Memory B cell (primary cell): ENCODE data around the gene SPATA24.
"Not testable (repeated sequence)": the region's sequence is repeated elsewhere in the genome, so short reads cannot be mapped to it uniquely, and the experiment has no call there.

Experiments used
- ATAC-seq: fragments of 150-1000 bp; cut with Tn5 transposase; 2 replicates; pipeline ENCODE4 v1.10.0; 2021; ENCODE audit warnings: low read depth, mild to moderate bottlenecking, moderate library complexity
- DNase-seq, 2 donors: peaks; one replicate each; pipeline ENCODE4 v3.0.0; 2022; ENCODE audit warnings: low spot score in 2 of 2
- H3K27ac Mint-ChIP-seq: one replicate; pipeline ENCODE4 v1.8.0; 2022; ENCODE audit warnings: mild to moderate bottlenecking, moderate library complexity, mixed read lengths
- H3K27me3 Mint-ChIP-seq: one replicate; pipeline ENCODE4 v1.8.0; 2022; ENCODE audit warnings: mixed read lengths
- H3K36me3 Mint-ChIP-seq: one replicate; pipeline ENCODE4 v1.8.0; 2022; ENCODE audit warnings: mild to moderate bottlenecking, mixed read lengths
- H3K4me1 Mint-ChIP-seq: one replicate; pipeline ENCODE4 v1.8.0; 2022; ENCODE audit warnings: mixed read lengths
- H3K4me3 Mint-ChIP-seq: one replicate; pipeline ENCODE4 v1.8.0; 2022; ENCODE audit warnings: mild to moderate bottlenecking, moderate library complexity, mixed read lengths
- H3K9me3 Mint-ChIP-seq: one replicate; pipeline ENCODE4 v1.8.0; 2022; ENCODE audit warnings: mixed read lengths

Gene SPATA24

GRCh38 chr5:139410121-139410992 is 6.5 kb upstream of the SPATA24 start:
- Mint-ChIP-seq H3K4me3 (no peak overlapping the region), H3K27me3 (no peaks in the 10 kb centered on the region), H3K4me1 (peaks cover 11% of the 10 kb centered on the region), H3K27ac (no peak overlapping the region), H3K36me3 (no peaks in the 10 kb centered on the region), H3K9me3 (no peaks in the 10 kb centered on the region)
- ATAC-seq = no peak
- DNase-seq = no peak

- H3K36me3 Mint-ChIP-seq, H3K27ac Mint-ChIP-seq, H3K9me3 Mint-ChIP-seq, H3K27me3 Mint-ChIP-seq, ATAC-seq, H3K4me3 Mint-ChIP-seq, DNase-seq: not testable (repeated sequence)
- peaks cover 15% of the 10 kb centered on the region for H3K4me1 Mint-ChIP-seq
Observed at GRCh38 chr5:139409116-139409515, 5.2 kb upstream of the SPATA24 start.

- DNase-seq (no peak), ATAC-seq (no peak)
- Mint-ChIP-seq H3K4me3 (no peak overlapping the region), H3K27ac (peak overlapping the region; percentile 82), H3K4me1 (peaks cover 20% of the 10 kb centered on the region), H3K36me3 (no peaks in the 10 kb centered on the region), H3K9me3 (no peaks in the 10 kb centered on the region), H3K27me3 (no peaks in the 10 kb centered on the region)
Observed at GRCh38 chr5:139408191-139408590, 4.3 kb upstream of the SPATA24 start.

GRCh38 chr5:139407517-139407916 is 3.6 kb upstream of the SPATA24 start:
- ATAC-seq (peak; percentile 59), DNase-seq (no peak)
- H3K27me3 Mint-ChIP-seq = no peaks in the 10 kb centered on the region
- H3K36me3 Mint-ChIP-seq = no peaks in the 10 kb centered on the region
- H3K4me3 Mint-ChIP-seq = peak overlapping the region; percentile 2
- H3K4me1 Mint-ChIP-seq = peaks cover 27% of the 10 kb centered on the region
- H3K9me3 Mint-ChIP-seq = no peaks in the 10 kb centered on the region
- peak overlapping the region; percentile 82 for H3K27ac Mint-ChIP-seq

GRCh38 chr5:139406963-139407362 is 3.1 kb upstream of the SPATA24 start:
- no peaks in the 10 kb centered on the region for H3K9me3 Mint-ChIP-seq
- no peaks in the 10 kb centered on the region for H3K27me3 Mint-ChIP-seq
- no peaks in the 10 kb centered on the region for H3K36me3 Mint-ChIP-seq
- H3K4me3 Mint-ChIP-seq = no peak overlapping the region
- peak overlapping the region; percentile 82 for H3K27ac Mint-ChIP-seq
- peaks cover 28% of the 10 kb centered on the region for H3K4me1 Mint-ChIP-seq
- ATAC-seq (no peak), DNase-seq (no peak)

- DNase-seq (no peak), ATAC-seq (no peak)
- H3K27me3 Mint-ChIP-seq = no peaks in the 10 kb centered on the region
- no peaks in the 10 kb centered on the region for H3K9me3 Mint-ChIP-seq
- peaks cover 30% of the 10 kb centered on the region for H3K4me1 Mint-ChIP-seq
- peak overlapping the region; percentile 96 for H3K4me3 Mint-ChIP-seq
- peaks cover 1% of the 10 kb centered on the region for H3K36me3 Mint-ChIP-seq
- H3K27ac Mint-ChIP-seq = peak overlapping the region; percentile 97
Observed at GRCh38 chr5:139404484-139404840, 573 bp upstream of the SPATA24 start.

- DNase-seq (no peak), ATAC-seq (no peak)
- Mint-ChIP-seq H3K4me1 (peaks cover 33% of the 10 kb centered on the region), H3K36me3 (peaks cover 4% of the 10 kb centered on the region), H3K9me3 (no peaks in the 10 kb centered on the region), H3K27me3 (no peaks in the 10 kb centered on the region), H3K4me3 (peak overlapping the region; percentile 96), H3K27ac (peak overlapping the region; percentile 97)
Observed at GRCh38 chr5:139403418-139403786, 487 bp downstream of the SPATA24 start.

- Mint-ChIP-seq H3K36me3 (peaks cover 4% of the 10 kb centered on the region), H3K4me1 (peaks cover 29% of the 10 kb centered on the region), H3K27ac (peak overlapping the region; percentile 97), H3K9me3 (no peaks in the 10 kb centered on the region), H3K4me3 (peak overlapping the region; percentile 96), H3K27me3 (no peaks in the 10 kb centered on the region)
- ATAC-seq = no peak
- no peak for DNase-seq
Observed at GRCh38 chr5:139402561-139403158, 1.2 kb downstream of the SPATA24 start.

GRCh38 chr5:139401546-139401945 is 2.3 kb downstream of the SPATA24 start:
- Mint-ChIP-seq H3K27me3 (no peaks in the 10 kb centered on the region), H3K9me3 (no peaks in the 10 kb centered on the region), H3K4me3 (no peak overlapping the region), H3K4me1 (peaks cover 25% of the 10 kb centered on the region), H3K36me3 (peaks cover 6% of the 10 kb centered on the region), H3K27ac (no peak overlapping the region)
- ATAC-seq (no peak), DNase-seq (no peak)

- Mint-ChIP-seq H3K27ac (no peak overlapping the region), H3K36me3 (peaks cover 6% of the 10 kb centered on the region), H3K4me3 (no peak overlapping the region), H3K9me3 (no peaks in the 10 kb centered on the region), H3K27me3 (no peaks in the 10 kb centered on the region), H3K4me1 (peaks cover 30% of the 10 kb centered on the region)
- ATAC-seq (no peak), DNase-seq (no peak)
Observed at GRCh38 chr5:139399501-139400121, 4.3 kb downstream of the SPATA24 start.

GRCh38 chr5:139397921-139398320 is 6.0 kb downstream of the SPATA24 start:
- Mint-ChIP-seq H3K36me3 (peaks cover 6% of the 10 kb centered on the region), H3K27me3 (no peaks in the 10 kb centered on the region), H3K4me3 (no peak overlapping the region), H3K4me1 (peaks cover 19% of the 10 kb centered on the region), H3K9me3 (no peaks in the 10 kb centered on the region), H3K27ac (no peak overlapping the region)
- ATAC-seq = no peak
- DNase-seq = no peak

GRCh38 chr5:139396691-139397090 is 7.2 kb downstream of the SPATA24 start:
- ATAC-seq (no peak), DNase-seq (no peak)
- H3K27me3 Mint-ChIP-seq = no peaks in the 10 kb centered on the region
- no peak overlapping the region for H3K4me3 Mint-ChIP-seq
- no peak overlapping the region for H3K27ac Mint-ChIP-seq
- H3K4me1 Mint-ChIP-seq = peaks cover 16% of the 10 kb centered on the region
- H3K9me3 Mint-ChIP-seq = no peaks in the 10 kb centered on the region
- peaks cover 6% of the 10 kb centered on the region for H3K36me3 Mint-ChIP-seq

- no peaks in the 10 kb centered on the region for H3K27me3 Mint-ChIP-seq
- H3K4me3 Mint-ChIP-seq = peak overlapping the region; percentile 7
- ATAC-seq (no peak), DNase-seq (no peak)
- H3K36me3 Mint-ChIP-seq = peaks cover 6% of the 10 kb centered on the region
- peaks cover 23% of the 10 kb centered on the region for H3K4me1 Mint-ChIP-seq
- peak overlapping the region; percentile 30 for H3K27ac Mint-ChIP-seq
- H3K9me3 Mint-ChIP-seq = no peaks in the 10 kb centered on the region
Observed at GRCh38 chr5:139395844-139396640, 7.8 kb downstream of the SPATA24 start.
